GM12801 (cell line): ENCODE data around the gene UBE2E2.

ENCODE experiments used
- TF ChIP-seq, protein P1 (sequence below): IDR thresholded peaks from one replicate; pipeline ENCODE4 v1.5.1; 2011; ENCODE audit warnings: control low read depth; ENCODE audit not compliant: insufficient read length; ENCODE audit errors: extremely low read depth

Gene UBE2E2

DNA sequence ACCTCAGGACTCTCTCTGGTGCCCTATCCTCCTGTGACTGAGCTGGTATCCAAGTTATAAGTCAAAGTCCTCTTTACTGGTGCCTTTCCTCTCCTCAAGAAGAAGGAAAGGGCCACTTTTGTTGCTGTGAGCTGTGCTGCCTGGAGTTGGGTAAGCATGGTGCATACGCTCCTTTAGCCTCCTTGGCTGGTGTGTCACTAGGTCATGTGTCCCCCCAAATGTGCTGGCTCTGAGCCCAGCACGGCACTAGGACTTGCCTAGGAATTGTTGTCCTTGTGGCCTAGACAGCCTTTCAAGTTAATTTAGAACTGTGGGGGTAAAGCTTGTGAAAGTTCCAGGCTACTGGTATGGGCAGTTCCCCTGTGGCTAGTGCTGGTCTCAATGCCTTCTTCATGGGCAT lies 113.8 kb downstream of the UBE2E2 start:
- TF ChIP-seq, protein P1, sequence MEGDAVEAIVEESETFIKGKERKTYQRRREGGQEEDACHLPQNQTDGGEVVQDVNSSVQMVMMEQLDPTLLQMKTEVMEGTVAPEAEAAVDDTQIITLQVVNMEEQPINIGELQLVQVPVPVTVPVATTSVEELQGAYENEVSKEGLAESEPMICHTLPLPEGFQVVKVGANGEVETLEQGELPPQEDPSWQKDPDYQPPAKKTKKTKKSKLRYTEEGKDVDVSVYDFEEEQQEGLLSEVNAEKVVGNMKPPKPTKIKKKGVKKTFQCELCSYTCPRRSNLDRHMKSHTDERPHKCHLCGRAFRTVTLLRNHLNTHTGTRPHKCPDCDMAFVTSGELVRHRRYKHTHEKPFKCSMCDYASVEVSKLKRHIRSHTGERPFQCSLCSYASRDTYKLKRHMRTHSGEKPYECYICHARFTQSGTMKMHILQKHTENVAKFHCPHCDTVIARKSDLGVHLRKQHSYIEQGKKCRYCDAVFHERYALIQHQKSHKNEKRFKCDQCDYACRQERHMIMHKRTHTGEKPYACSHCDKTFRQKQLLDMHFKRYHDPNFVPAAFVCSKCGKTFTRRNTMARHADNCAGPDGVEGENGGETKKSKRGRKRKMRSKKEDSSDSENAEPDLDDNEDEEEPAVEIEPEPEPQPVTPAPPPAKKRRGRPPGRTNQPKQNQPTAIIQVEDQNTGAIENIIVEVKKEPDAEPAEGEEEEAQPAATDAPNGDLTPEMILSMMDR = no peak

DNA sequence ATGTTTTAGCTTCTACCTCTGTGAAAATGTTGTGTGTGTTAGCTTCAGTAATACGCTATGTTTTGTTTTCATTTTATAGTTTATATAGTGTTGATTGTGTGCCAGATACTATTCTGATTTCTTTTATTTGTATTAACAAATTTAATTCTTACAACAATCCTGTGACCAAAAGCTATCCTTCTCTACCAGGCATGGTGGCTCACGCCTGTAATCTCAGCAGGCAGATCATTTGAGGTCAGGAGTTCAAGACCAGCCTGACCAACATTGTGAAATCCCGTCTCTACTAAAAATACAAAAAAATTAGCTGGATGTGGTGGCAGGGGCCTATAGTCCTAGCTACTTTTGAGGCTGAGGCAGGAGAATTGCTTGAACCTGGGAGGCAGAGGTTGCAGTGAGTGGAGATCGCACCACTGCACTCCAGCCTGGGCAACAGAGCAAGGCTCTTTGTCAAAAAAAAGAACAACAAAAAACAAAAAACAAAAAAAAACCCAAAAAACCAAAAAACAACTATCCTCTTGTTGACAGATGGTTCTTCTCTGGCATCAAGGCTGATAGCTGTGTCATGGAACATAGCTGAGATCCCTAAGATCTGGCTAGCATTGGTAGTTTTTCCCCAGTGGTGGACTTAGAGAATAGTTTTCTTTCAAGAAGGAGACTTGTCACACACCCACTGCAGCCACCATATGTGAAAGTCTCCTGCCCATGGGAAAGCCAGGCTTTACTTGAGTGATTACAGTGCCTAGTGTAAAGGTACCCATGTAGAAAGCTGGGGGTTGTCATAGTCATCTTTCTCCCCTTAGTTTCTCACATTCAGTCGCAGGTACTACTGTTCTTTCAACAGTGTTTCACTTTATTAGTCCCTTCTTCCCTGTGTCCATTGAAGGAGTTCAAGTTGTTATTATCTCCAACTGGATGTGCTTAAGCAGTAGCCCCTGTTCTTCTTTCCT lies 116.5 kb downstream of the UBE2E2 start:
- TF ChIP-seq, protein P1 = no peak

DNA sequence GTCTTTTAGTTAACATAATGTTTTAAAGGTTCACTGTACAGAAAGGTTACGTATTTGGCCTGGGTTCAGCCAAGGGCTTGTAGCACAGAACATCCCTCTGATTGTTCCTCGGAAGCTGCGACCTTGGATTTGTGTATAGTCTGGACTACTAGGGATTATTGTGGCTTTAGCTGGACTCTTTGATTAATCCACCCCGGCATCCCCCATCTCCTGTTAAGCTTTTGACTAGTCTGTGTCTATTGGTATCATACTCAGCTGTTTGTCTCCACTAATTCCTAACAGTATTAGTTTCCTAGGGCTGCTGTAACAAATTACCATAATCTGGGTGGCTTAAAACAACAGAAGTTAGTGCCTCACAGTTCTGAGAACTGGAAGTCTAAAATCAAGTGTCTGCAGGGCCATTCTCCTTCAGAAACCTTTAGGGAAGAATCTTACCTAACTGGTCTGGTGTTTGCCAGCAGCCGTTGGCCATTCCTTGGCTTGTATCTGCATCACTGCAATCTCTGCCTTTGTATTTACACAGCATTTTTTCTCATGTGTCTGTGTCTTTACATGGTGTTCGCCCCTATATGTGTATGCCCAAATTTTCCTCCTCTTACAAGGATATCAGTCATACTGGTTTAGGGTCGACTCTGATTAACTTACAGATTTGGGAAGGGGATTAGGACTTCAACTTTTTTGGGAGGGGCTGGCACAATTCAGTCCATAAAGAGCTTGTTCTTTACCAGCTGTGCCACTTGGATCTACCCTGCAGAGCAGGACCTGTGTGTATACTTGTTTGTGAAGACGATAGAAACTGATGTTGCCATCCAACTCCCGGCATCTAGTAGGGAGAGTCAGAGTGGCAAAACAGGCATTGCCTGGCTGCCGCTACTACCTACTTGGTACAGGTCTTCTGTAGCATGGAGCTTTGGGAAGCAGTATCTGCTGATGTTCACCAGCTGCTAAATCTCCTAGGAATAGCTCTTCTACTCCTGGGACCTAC lies 117.8 kb downstream of the UBE2E2 start:
- TF ChIP-seq, protein P1 = no peak

DNA sequence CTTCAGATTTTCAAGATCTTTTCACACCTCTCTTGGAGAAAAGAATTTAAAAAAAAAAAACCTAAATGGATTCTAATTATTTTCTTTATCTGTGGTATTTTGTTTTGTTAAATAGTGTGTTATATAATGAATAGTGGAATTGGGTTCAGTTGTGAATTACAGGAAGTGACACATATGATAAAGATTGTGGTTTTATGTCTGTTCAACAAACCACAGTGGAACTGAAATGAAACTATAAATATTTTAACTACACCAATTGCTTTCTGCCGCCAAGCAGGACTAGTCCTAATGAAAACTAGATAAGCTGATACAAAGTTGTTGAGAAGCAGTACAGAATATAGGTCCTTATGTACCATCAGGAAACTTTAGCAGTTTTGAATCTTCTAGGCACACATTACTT lies 121.6 kb downstream of the UBE2E2 start:
- TF ChIP-seq, protein P1 = no peak

DNA sequence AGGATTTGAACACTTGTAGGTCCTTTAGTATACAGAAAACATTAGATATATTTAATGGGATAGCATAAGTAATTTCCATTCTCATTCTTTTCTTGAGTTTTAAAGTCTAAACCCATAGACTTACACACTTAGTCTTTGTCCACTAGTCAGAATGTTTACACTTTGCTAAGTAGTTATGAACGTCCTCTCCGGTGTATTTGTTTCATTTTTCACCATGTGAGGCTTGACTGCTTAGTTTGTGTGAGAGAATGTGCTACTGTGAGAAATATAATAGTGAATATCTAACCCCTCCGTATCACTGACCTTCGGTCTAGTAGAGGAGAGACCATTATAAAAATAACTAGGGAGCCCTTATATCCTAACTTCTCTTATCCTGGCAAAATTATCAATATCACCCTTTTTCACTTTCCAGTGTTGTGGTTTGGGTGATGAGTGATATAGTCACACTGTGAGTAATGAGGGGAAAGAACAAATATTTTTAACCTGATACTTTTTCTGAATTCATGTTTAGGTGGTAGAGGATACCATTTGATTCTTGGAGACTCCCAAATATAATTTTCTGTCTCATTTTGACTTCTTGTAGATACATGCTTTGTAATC lies 122.4 kb downstream of the UBE2E2 start:
- TF ChIP-seq, protein P1 = no peak

DNA sequence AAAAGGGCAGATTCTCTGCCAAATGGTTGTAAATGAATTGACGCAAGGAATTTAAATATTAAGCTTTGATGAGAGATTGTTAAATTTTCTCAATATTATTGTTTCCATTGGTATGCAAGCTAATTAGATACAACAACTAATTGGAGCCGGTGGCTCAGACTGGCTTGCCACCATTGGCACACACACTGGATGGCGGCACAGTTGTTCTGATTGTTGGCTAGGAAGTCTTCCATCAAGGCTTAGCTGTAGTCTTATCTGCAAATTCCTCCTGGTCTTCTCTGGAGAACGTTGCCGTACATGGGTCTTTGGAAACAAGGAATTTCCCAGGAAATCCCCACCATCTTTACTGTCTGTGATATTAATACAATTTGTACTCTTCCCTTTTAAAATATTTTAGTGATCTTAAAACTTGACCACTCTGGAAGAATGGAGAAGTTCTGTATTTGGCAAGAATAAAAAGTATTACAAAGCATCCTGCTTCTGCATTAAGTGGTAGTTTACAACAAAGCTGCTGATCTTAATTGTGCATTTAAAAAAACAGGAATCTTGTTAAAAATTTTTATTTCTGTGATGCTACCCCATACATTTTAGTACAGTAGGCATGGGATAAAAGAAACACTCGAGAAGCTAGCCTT lies 126.5 kb downstream of the UBE2E2 start:
- TF ChIP-seq, protein P1 = no peak
